ENCODE data around the gene C11orf54.

GRCh38 chr11:93734427-93735222, 6.8 kb upstream of the C11orf54 start:
- no peak for TF ChIP-seq RARB (CRISPR knock-in tag; IDR thresholded peaks at IDR 0.05)
- no peak for TF ChIP-seq OSR1 (CRISPR knock-in tag; IDR thresholded peaks at IDR 0.05)
- no peak for TF ChIP-seq CSRNP3 (CRISPR knock-in tag; IDR thresholded peaks at IDR 0.05)

All from SK-N-SH treated with all-trans-retinoic acid at 6 μM for 48 hours (cell line).